HG03097 (cell line): ENCODE results near the gene CUX1.
"Not testable (repeated sequence)": the region's sequence is repeated elsewhere in the genome, so short reads cannot be mapped to it uniquely, and the experiment has no call there.

Experiments used
- ATAC-seq: cut with Tn5 transposase; IDR thresholded peaks from one replicate; pipeline ENCODE4 v1.9.1; 2021; ENCODE audit not compliant: unreplicated experiment, low FRiP score

Gene CUX1

DNA sequence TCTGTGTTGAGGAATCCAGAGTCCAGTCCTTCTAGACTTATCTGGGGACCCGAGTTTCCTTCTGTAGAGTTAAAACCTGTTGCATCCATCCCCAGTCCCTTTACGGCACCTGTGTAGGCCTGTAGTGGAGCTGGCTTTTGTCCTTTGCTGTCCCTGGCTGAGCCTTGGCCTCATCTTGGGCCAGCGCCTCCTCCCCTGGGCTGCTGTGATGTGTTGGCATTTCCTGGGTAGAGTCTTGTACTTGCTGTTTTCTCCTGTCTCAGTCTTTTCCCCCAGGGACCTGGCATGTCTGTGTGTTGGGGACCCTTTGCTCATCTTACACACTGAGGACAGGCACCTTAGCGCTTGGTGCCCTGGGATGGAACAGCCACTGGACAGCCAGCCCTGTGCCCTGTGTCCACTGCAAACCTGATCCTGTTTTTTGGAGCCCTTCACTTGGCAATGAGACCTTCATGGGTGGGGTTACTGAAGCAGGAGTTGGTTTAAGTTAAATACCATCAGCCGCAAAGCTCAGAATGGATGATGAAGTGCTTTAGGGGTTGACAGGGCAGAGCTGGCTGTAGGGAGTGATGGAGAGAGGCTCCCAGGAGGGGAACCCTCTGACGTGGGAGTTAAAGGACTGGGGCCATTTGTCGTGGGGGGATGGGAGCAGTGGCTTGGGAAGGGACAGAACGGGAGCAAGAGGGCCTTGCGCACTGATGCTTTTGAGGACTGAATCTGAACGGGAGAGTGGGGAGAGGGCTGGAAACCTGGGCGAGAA is 50.9 kb downstream of the CUX1 start:
- no peak for ATAC-seq

GRCh38 chr7:101869026-101869900 is 51.8 kb downstream of the CUX1 start:
- ATAC-seq: no peak

DNA sequence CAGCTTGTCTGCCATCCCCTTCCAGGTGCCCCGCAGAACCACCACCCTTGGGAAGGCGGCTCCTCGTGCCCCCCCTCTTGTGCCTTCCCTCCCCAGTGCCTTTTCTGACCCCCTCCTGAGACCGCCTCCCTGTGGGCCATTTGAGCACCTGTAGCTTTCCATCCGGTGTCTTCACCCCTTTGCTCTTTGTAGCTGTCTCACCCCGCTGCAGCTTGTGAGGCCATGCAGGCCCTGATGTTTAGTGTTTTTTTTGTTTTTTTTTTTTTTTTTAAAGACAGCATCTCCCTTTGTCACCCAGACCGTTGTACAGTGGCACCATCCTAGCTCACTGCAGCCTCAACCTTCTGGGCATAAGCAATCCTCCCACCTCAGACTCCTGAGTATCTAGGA is 52.5 kb downstream of the CUX1 start:
- no peak for ATAC-seq

DNA sequence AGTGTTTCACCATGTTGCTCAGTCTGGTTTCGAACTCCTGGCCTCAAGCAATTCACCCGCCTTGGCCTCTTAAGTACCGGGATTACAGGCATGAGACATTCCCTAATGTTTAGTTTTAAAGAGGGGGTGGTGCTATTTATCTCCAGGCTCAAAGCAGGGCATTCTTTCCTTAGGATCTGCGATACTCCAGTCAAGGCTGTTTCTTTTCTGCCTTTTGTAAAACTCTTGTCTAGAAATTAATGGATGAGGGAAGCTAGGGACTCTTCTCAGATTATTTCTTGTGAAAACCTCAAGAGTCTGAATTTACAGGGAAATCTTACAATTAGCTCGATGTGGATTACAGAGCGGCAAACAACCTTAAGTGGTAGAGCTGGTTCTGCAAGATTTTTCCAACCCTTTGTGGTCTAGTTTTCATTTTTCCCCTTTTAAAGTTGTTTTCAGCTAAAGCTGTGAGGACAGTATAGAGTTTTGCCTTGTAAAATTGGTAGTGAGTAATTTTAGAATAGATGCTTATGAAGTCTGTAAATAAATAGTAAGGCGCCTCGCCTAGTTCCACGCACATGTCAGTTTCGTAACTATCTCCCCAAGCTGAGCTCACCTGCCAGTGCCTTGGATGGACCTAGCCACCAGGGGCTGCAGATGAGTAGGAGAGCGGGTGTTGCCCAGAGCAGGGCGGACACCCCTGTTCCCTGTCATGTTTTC is 53.1 kb downstream of the CUX1 start:
- no peak for ATAC-seq

DNA sequence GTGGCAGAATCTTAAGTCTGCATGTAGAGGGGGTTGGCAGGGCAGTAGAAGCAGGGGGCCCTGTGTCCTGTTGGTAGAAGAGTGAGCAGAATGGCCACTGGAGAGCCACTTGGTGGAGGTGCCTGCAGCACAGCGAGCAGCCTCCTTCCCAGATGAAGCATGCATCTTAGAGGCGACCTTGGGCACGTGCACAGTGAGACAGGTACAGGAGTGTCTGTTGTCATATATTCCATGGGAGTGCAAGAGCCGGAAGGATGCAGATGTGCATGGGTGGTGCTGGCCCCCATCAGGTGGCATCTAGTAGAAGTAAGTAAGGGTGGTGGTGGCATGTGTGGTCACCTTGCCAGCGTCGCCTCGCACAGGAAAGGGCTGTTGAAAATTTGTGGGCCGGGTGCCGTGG is 53.9 kb downstream of the CUX1 start:
- no peak for ATAC-seq

DNA sequence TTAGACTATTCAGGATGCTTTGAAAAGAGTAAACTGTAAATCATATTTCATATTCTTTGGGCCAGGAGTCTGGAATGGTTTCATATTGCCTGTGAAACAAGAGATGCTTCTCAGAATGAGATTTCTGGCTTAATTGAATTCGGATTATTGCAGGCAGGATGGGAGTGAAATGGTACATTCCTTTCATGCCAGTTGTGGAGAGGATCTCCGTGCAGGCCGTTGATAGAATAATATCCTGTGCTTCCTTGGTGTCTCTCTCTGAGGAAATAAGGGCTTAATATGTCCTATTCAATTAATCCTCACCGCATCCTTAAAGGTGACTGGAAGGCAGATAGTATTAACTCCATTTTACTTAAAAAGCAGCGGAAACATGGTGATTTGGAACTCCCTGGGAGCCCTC is 56.6 kb downstream of the CUX1 start:
- ATAC-seq: no peak

GRCh38 chr7:101875283-101875846 is 57.9 kb downstream of the CUX1 start:
- no peak for ATAC-seq

DNA sequence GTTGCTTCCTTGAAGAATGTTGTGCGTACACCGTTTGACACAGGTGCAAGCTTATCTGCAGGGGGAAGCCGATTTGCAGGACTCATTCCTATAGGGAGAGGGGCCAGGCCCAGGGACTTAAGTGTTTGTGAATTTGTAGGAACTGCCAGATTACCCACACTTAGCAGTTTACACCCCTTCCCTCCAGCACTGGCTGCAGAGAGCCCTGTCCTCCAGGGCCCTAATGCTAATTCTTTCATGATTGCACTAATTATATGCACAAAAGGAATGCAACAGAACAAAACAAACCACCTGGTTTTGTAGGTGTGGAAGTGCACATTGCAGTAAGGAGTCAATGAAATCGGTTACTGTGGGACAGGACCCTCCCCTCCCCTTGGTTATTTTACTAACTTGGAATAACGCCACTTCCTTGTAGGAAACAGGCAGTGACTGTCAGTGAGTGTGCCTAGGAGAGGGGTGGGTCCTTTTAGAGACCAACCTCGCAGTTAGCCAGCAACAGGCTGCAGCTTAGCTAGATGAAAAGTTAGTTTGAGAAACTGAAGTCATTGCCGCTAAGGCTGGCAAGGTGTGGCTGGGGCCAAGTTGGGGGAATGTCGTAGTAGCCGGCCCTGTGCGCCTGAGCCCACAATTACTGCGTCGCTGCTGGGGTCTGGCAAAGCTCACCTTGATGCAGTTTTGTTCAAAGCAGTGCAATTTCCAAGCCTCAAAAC is 60.6 kb downstream of the CUX1 start:
- ATAC-seq: no peak

- ATAC-seq: no peak
Measured at GRCh38 chr7:101878938-101879337, 61.5 kb downstream of the CUX1 start.

DNA sequence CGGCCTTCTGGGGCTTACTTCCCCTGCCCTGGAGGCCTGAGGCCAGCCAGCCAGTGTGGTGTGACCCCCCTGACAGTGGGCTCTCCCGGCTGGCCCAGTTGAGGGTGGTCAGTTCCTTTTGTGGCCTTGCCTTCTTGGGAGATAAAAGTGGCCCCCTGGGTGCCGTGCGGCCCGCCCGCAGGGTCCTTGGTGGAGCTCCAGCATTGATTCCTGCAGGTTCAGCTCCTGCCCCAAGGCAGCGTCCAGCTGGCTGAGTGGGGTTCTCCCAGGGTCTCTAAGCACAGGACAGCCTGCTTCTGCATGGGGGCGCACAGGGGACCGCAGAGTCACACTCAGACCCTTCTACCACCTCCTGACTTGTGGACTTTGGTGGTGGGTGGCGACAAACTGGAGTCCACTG is 62.1 kb downstream of the CUX1 start:
- ATAC-seq: no peak

DNA sequence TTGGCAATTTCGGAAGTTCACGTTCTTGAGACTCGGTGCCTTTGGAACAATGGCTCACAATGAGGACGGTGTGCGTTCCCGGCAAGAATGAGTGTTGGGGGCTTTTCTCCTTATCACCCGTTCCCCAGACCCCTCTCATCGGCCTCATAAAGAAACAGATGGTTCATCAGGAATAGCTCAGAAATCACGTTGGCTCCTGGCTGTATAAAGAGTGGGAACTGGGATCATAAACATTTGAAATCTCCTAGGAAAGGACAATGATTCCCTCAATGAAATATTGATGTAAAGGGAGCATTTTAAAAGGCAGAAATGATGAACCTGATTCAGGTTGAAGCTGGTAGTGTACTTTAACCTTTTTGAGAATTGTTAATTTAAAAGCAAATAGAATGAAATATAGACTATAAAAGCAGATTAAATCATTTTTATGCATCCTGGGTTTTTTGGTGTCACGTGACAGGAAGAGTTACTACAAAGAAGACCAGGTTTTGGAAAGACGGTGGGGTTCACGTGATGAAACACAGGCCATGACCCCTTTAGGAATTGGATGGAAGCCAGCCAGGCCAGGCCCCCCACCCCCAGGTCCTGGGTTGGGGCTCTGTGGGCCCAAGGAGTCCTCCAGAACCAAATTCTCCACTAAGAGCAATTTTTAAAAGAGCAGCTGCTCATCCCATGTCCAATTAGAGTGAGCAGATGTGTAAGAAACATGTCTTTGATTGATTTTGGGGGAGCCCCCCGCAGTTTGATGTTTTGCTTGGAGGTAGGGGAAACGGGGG is 63.0 kb downstream of the CUX1 start:
- no peak for ATAC-seq

DNA sequence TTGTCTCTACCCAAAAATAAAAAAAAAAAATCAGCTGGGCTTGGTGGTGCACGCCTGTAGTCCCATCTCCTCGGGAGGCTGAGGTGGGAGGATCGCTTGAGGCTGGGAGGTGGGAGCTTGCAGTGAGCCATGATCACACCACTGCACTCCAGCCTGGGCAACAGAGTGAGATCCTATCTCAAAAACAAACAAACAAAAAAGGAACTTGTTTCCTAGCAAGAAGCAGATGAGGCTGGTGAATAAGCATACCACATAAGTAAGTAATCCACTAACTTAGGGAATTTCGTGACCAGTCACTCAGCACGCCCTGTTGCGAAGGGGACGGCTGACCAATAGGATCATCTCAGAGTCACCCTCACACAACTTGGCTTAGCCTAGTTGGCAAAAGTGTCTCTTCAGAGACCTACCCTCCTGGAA is 64.6 kb downstream of the CUX1 start:
- no peak for ATAC-seq

DNA sequence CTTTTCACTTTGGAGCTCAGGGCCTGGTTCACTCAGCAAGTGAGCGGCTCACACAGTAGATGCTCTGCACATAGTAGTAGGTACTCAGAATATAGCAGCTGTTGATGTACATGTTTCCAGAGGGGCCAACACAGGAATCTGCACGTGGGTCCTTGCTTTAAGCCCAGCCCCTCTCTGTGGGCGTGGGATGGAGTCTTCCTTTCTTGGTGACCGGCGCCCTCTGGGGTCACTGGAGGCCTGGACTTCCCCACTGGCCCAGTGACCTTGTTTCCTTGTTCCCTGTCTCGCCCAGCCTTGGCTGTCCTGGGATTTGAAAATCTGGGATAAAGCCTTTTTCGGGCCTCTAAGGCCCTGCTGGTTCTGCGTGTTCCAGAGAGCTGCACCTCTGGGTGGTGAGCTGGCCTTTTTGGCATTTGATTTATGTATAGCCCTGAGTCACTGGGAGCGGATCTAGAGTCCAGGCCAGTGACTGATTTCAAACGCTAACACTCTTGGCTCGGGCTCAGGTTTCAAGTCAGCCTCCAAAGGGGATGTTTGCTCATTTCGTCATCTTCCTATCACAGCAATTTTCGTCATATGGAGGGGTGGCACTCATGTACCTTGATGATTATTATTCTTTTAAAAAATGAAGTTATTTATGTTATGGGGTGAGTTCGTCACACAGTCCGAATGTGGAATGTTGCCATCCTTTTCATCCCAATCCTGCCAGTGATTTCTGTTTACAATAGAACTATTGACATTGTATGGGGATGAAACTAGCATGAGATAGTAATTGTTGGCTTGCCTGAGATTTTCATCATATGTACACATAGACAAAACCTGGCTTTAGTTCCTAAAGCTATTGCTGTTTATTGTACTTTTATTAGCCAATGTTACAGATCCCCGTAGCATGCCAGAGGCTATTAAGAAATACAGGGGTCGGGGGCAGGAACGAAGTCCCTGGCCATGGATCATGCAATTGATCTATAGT is 65.5 kb downstream of the CUX1 start:
- ATAC-seq: no peak

- no peak for ATAC-seq
Measured at GRCh38 chr7:101884671-101885596, 67.5 kb downstream of the CUX1 start.

DNA sequence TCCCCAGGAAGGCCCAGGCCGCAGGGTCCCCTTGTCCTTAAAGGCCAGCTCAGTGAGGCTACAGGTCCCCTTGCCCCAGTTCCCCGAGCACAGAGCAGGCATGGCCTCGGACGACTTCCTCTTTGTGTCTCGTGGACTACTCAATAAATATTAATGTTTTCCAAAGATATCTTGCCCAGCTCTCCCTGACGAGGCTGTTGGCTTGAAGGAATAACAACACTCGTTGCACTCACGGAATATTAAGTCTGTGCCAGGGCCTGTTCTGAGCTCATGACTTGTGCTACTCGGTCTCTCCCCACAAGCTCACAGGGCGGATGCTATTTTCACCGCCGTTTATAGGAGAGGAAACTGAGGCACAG is 68.2 kb downstream of the CUX1 start:
- ATAC-seq: no peak

DNA sequence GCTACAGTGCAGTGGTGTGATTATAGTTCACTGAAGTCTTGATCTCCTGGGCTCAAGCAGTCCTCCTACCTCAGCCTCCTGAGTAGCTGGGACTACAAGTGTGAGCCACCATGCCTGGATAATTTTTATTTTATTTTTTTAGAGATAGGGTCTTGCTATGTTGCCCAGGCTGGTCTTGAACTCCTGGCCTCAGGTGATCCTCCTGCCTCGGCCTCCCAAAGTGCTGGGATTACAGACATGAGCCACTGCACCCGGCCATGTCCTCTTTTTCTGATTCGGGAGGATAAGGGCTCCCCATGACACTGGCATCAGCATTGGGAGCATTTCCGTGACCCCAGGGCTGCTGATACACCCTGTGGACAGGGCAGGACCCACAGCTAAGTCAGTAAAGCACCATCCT is 69.9 kb downstream of the CUX1 start:
- not testable (repeated sequence) for ATAC-seq

GRCh38 chr7:101888564-101888963 is 71.1 kb downstream of the CUX1 start:
- ATAC-seq: not testable (repeated sequence)
